Measurements from ENCODE around the gene DNAJC11.
"Not testable (repeated sequence)": the region's sequence is repeated elsewhere in the genome, so short reads cannot be mapped to it uniquely, and the experiment has no call there.

Gene DNAJC11

DNA sequence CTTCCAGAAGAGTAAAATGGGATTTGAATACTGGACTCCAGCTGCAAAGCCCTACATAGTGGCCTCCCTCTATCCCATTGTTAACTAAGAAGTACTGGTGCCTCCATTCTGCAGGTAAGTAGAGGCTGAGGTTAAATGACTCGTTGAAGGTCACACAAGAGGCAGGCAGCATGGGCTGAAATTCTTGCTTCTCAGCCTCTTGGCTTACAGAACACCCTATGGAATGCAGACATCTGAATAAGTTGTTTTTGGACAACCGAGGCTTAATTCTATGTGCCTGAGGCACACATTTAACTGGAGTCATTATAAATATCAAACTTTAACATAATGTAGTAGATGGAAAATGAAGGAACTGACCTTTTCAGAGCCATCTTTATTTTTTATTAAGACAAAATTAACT lies 5.7 kb downstream of the DNAJC11 start:
- no peak for DNase-seq

- DNase-seq, result no peak
These were observed 7.4 kb downstream of the DNAJC11 start for GRCh38 chr1:6694121-6694713.

- no peak for DNase-seq
These were observed 8.7 kb downstream of the DNAJC11 start for GRCh38 chr1:6692956-6693355.

DNA sequence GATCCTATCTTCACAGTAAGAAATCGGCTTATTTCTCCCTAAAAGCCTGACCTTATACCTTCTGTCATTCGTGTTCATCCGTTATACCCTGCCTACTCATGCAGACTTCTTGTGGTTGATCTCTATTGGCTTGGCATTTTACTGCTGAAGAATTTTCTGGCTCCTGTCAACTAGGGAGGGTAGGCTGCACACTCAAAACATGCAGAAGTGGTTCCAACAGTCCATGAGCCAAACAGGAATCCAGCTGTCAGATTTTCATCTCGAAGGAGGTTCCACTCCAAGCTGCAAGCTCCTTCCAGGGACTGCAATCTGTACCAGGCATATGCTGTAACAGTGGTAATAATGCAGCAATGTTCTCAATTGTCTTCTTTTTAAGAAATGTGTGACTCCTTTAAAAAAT lies 10.1 kb downstream of the DNAJC11 start:
- no peak for DNase-seq

- DNase-seq, result no peak
These were observed 11.4 kb downstream of the DNAJC11 start for GRCh38 chr1:6690186-6690585.

DNA sequence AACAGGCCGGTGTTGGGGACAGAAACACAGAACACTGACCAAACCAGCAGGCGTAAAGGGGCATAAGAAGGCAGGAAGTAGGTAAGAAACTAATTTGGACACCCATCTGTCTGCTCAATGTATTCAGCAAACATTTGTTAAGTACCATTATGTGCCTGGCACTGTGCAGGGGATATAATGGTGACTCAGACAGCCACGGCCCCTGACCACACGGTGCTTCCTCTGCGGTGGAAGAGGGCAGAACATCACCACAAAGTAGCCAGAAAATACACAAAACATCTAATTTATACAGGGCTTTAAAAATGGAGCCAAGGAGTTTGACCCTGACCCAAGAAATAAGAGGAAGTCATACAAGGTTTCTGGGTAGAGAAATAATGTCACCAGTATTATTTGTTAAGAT lies 12.9 kb downstream of the DNAJC11 start:
- no peak for DNase-seq

DNA sequence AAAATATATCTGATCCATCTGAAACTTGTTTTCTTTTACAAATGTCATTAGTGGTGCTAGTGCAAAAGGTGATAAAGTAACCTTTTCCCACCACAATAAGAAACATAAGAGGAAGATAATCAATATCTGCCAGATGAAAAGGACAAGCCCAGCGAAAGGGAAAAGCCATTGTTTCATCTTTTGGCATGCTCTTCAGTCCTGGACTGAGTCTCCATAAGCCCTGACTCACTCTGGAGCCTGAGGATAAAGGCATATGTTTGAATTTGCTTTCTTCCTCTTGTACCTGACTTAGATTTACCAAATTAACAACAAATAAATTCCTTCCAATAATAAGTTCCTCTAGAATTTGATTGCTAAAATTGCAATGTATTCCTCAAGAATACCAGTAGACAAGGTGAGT lies 13.6 kb downstream of the DNAJC11 start:
- no peak for DNase-seq

DNA sequence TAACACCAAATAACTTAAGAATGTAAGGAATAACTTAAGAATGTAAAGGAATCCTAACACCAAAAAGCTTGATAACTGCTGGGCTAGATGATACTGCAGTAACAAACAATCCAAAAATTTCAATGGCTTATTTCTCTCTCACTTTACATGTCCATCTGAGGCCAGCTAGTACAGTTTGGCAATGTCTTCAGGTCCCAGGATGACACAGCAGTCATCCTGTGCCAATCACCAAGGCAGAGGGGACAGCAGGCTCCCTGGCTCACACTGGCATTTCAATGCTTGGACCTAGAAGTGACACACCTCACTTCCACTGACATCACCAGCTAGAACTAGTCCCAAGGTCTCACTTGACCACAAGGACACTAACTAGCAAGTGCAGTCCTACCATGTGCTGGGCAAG lies 15.3 kb downstream of the DNAJC11 start:
- no peak for DNase-seq

GRCh38 chr1:6685381-6685780 lies 16.2 kb downstream of the DNAJC11 start:
- no peak for DNase-seq

DNA sequence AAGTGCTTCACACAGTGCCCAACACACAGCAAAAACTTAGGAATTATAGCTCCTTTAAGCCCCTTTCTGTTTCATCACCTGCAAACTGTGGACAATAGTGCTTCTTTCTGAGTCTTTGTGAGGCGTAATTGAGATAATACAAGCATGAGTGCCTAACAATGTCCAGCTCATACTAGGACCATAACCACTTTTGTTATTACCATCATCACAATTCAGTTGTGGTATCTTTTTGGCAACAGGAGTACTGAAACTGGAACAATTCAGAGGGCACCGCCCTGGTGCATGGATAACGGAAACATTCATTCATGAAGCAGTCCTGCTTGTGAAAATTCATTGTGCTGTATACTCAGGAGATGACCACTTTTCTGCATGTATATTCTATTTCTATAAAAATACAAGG lies 18.2 kb downstream of the DNAJC11 start:
- no peak for DNase-seq

DNA sequence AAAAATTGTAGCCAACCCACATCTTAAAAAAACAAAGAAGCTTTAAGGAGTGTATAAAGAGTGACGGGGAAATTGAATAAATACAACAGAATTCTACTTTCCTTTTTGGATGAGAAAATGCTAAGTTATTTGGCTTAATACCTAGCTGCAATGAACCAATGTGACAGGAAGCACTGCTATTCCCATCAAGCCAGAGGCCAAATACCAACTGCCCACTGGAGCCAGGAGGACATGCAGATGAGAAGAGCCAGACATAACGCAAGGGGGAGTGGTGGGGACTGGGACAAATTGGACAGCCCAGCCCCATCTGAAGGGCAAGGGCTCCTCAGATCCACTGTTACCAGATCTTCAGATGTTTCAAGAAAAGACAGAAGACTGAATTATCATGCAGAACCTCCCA lies 25.7 kb downstream of the DNAJC11 start:
- DNase-seq, result no peak

GRCh38 chr1:6674771-6675170 lies 26.8 kb downstream of the DNAJC11 start:
- no peak for DNase-seq

DNA sequence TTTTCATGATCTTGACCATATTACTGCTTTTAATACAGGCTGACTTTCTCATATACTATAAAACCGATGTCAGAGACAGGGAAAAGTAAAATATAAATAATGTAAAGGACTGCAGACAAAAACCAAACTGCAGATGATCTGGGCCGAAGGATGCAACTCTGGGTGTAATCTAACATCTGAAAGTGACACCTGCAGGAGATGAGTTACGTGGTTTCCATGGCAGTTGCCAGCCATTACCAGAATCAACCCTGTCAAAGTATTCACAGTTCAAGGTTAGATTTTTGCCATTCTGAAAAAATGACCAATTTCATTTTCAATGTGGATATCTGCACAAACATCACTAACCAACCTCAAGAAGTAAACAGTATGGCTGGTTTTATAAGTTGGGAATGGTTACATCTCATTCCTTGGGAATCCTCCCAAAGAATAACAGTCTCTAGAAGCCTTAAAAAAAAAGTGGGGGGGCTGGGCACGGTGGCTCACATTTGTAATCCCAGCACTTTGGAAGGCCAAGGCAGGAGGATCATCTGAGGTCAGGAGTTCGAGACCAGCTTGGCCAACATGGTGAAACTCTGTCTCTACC lies 27.7 kb downstream of the DNAJC11 start:
- no peak for DNase-seq

GRCh38 chr1:6672558-6672957 lies 29.1 kb downstream of the DNAJC11 start:
- DNase-seq, result no peak

DNA sequence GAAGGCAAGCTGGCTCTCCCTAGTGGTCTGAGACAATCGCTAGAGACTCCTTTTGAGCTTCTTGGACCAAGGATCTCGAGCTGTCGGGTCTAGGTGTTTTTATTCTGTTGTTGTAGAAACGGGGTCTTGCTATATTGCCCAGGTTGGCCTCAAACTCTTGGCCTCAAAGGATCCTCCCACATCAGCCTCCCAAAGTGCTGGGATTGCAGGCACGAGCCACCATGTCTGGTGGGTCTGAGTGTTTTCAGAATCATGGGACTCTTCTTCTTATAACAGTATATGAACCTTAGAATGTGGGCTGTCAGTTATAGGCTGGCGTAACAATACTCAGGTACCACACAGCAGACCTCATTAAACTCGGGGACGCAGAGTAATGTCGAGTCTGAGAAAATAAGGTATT lies 33.1 kb downstream of the DNAJC11 start:
- no peak for DNase-seq

GRCh38 chr1:6667139-6667538 lies 34.5 kb downstream of the DNAJC11 start:
- no peak for DNase-seq

- DNase-seq, result no peak
These were observed 34.9 kb downstream of the DNAJC11 start for GRCh38 chr1:6666696-6667095.

GRCh38 chr1:6662468-6662867 lies 39.1 kb downstream of the DNAJC11 start:
- DNase-seq, result not testable (repeated sequence)

- no peak for DNase-seq
These were observed 41.1 kb downstream of the DNAJC11 start for GRCh38 chr1:6660415-6661049.

GRCh38 chr1:6658359-6659060 lies 43.1 kb downstream of the DNAJC11 start:
- no peak for DNase-seq

- DNase-seq, result no peak
These were observed 44.5 kb downstream of the DNAJC11 start for GRCh38 chr1:6657138-6657537.

- DNase-seq, result no peak
These were observed 48.0 kb downstream of the DNAJC11 start for GRCh38 chr1:6653436-6654290.

- DNase-seq, result no peak
These were observed 48.6 kb downstream of the DNAJC11 start for GRCh38 chr1:6652986-6653385.
